ENCODE data around the gene STX3.

DNA sequence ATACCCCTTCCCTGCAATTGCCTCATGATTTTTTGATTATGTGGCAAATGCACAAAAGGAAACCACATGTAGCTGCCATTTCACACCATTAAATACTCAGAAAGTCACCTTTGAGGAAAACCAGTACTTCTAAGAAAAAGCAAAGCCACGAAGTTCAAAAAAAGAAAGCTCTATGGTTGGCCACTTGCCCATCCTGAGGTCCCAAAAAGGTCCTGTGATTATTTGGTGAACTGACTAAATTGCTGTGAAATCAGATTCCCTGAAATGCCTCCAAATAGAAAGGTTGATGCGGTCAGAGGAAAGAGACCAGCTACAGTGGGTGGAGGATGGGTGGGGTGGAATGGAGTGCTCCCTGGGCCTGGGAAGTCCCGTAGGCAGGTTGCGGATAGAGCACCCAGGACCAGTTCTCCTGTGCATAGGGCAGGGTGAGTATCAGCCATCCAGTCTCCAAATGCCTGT, 28.5 kb downstream of the STX3 start:
- TF ChIP-seq EZH2 (IDR thresholded peaks at IDR 0.05) (no peak), POLR2AphosphoS5 (IDR thresholded peaks at IDR 0.05; ENCODE audit: borderline replicate concordance, low read depth, low read length) (no peak)

Measured in SK-N-MC (cell line).